Body of pancreas (tissue), 4 donors: ENCODE results near the gene ASF1B. TPM values are rescaled to one million over a fixed set of nuclear protein-coding genes. Genes with fewer than 3 reads are reported as not detected.

Source experiments
- ATAC-seq: fragments of 150-250 bp; one replicate; pipeline ENCODE4 v1.9.1; 2016
- DNase-seq, 4 donors: peaks; one replicate each; pipeline ENCODE4 v3.0.0-alpha.2; 2019
- H3K27ac ChIP-seq, 4 donors: fragments of 200-600 bp; sonication (generic); 1 replicate in 3 of 4; 2 replicates in 1 of 4; pipeline versions ENCODE4 v1.5.1 to v1.6.1; 2016 to 2019; ENCODE audit warnings: mild to moderate bottlenecking in 1 of 4, mixed read lengths in 1 of 4, moderate library complexity in 1 of 4
- H3K27me3 ChIP-seq, 2 donors: fragments of 200-600 bp; sonication (generic); one replicate each; pipeline ENCODE4 v1.6.0; 2016; ENCODE audit warnings: mild to moderate bottlenecking in 1 of 2
- H3K36me3 ChIP-seq, 2 donors: fragments of 200-600 bp; sonication (generic); replicated peaks in 1 of 2; 2 replicates each; pipeline ENCODE4 v1.5.1; 2016; ENCODE audit warnings: low read depth in 2 of 2; ENCODE audit not compliant: insufficient read depth in 1 of 2
- H3K4me1 ChIP-seq: fragments of 200-600 bp; sonication (generic); one replicate; pipeline ENCODE4 v1.6.0; 2016
- H3K4me3 ChIP-seq, 2 donors: fragments of 200-600 bp; sonication (generic); 1 replicate in 1 of 2; 2 replicates in 1 of 2; pipeline ENCODE4 v1.5.1; 2016 to 2019
- H3K9me3 ChIP-seq, 3 donors: fragments of 200-600 bp; sonication (generic); 1 replicate in 2 of 3; 2 replicates in 1 of 3; pipeline ENCODE4 v1.5.1; 2016
- POLR2A ChIP-seq, 3 donors: fragments of 450-650 bp; IDR thresholded peaks; one replicate each; pipeline ENCODE4 v1.6.1; 2016; ENCODE audit warnings: antibody characterized with exemption in 3 of 3, mild to moderate bottlenecking in 2 of 3
- WGBS, 2 donors: methylation state at CpG; one replicate each; pipeline ENCODE4 v1.1.5; 2017; 5-methylcytosine and 5-hydroxymethylcytosine counted together
- intact Hi-C: fragments of 100-400 bp; cut with DNase I; formaldehyde crosslinking; loops from one replicate; pipeline ENCODE4 v1.15.1; 2023
- total RNA-seq, 2 donors: library from RNA; depleted of rRNA; stranded (reverse); fragments of >200 nt; gene quantifications; one replicate each; pipeline ENCODE4 v1.1.0, GENCODE V29; 2016
- TF ChIP-seq, protein P1 (sequence below), 7 experiments: fragments of 450-650 bp in 4 of 7; fragments of 200-600 bp in 3 of 7; sonication (generic) in 3 of 7; IDR thresholded peaks; one replicate each; pipeline ENCODE4 v1.5.1; 2016 to 2019; ENCODE audit warnings: antibody characterized with exemption in 7 of 7

ASF1B gene
- total RNA-seq, 2 donors from 2014 or later: 0.26 to 1.6 TPM

GRCh38 chr19:14080887-14081796 is 55.2 kb downstream of the ASF1B start:
- intact Hi-C loops: loop anchor here (10.0 kb wide), 1 partner anchor 54 kb away; the partner anchor contains the start of gene ASF1B
- Histone ChIP-seq H3K4me3 (peak overlapping the region; percentile 63 to 70), H3K27me3 (no peaks in the 10 kb centered on the region), H3K4me1 (peaks cover 36% of the 10 kb centered on the region), H3K27ac (peak overlapping the region; percentile 79 to 96 (median 93)), H3K9me3 (no peaks in the 10 kb centered on the region), H3K36me3 (no peaks in the 10 kb centered on the region)
- peak; percentile 99 to 100 (median 99) for DNase-seq
- ATAC-seq: peak; percentile 95
- TF ChIP-seq POLR2A (IDR thresholded peaks at IDR 0.05): peak; percentile 66 to 96 (median 94)
- TF ChIP-seq, protein P1, sequence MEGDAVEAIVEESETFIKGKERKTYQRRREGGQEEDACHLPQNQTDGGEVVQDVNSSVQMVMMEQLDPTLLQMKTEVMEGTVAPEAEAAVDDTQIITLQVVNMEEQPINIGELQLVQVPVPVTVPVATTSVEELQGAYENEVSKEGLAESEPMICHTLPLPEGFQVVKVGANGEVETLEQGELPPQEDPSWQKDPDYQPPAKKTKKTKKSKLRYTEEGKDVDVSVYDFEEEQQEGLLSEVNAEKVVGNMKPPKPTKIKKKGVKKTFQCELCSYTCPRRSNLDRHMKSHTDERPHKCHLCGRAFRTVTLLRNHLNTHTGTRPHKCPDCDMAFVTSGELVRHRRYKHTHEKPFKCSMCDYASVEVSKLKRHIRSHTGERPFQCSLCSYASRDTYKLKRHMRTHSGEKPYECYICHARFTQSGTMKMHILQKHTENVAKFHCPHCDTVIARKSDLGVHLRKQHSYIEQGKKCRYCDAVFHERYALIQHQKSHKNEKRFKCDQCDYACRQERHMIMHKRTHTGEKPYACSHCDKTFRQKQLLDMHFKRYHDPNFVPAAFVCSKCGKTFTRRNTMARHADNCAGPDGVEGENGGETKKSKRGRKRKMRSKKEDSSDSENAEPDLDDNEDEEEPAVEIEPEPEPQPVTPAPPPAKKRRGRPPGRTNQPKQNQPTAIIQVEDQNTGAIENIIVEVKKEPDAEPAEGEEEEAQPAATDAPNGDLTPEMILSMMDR (IDR thresholded peaks at IDR 0.05): peak in 1 of 7 experiments; percentile 16
- 0 to 1% methylated on average over 33 to 50 of the region's 50 CpGs for WGBS, 2 donors

DNA sequence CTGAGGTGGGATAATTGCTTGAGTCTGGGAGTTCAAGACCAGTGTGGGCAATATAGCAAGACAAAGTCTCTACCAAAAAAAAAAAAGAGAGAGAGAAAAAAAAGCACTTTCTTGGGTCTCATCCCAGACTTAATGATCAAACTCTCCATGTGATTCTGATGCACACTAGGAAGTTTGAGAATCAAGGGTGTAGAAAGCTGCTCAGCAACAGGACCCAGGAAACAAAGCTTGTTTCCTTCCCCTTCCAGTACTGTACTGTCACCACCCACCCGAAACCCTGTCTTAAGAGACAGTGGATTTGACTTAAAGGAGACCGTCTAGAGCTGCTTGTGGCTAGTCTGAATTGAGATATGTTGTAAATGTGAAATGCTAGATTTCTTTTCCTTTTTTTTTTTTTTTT is 58.0 kb downstream of the ASF1B start:
- H3K27ac ChIP-seq: no peak overlapping the region
- H3K4me1 ChIP-seq: peaks cover 38% of the 10 kb centered on the region
- intact Hi-C loops: no loop called here
- WGBS, 2 donors: 52 to 78% methylated on average over 2 of the region's 2 CpGs
- no peak overlapping the region for H3K4me3 ChIP-seq
- no peak for DNase-seq
- no peaks in the 10 kb centered on the region for H3K27me3 ChIP-seq
- no peaks in the 10 kb centered on the region for H3K9me3 ChIP-seq
- no peak for ATAC-seq
- TF ChIP-seq POLR2A (IDR thresholded peaks at IDR 0.05): no peak
- TF ChIP-seq, protein P1 (IDR thresholded peaks at IDR 0.05): no peak
- H3K36me3 ChIP-seq: no peaks in the 10 kb centered on the region

- H3K36me3 ChIP-seq: no peaks in the 10 kb centered on the region
- no peak for ATAC-seq
These were observed 62.2 kb downstream of the ASF1B start for GRCh38 chr19:14073925-14074838.

GRCh38 chr19:14073261-14073924 is 63.0 kb downstream of the ASF1B start:
- ATAC-seq (peak; percentile 66), DNase-seq (peak; percentile 78 to 84 (median 81))
- H3K36me3 ChIP-seq: no peaks in the 10 kb centered on the region
- intact Hi-C loops: loop anchor here (5.0 kb wide), 1 partner anchor 191 kb away; no protein-coding TSS in a partner anchor
- peak overlapping the region; percentile 73 to 94 for H3K4me3 ChIP-seq
- TF ChIP-seq, protein P1 (IDR thresholded peaks at IDR 0.05): peak in 5 of 7 experiments; percentile 14 to 98 (median 81)
- peak; percentile 74 to 84 (median 80) for TF ChIP-seq POLR2A (IDR thresholded peaks at IDR 0.05)
- no peaks in the 10 kb centered on the region for H3K9me3 ChIP-seq
- H3K27me3 ChIP-seq: no peaks in the 10 kb centered on the region
- H3K27ac ChIP-seq: peak overlapping the region; percentile 85 to 97 (median 95)
- WGBS, 2 donors: 0% methylated on average over 5 to 79 of the region's 106 CpGs
- H3K4me1 ChIP-seq: peaks cover 35% of the 10 kb centered on the region

More at GRCh38 chr19:14073925-14074838, 62.2 kb downstream of the ASF1B start:
- Histone ChIP-seq H3K27me3 (no peaks in the 10 kb centered on the region), H3K4me3 (peak overlapping the region; percentile 20 to 94), H3K4me1 (peaks cover 35% of the 10 kb centered on the region), H3K27ac (peak overlapping the region; percentile 85 to 97 (median 95)), H3K9me3 (no peaks in the 10 kb centered on the region)
- intact Hi-C loops: loop anchor here (5.0 kb wide), 1 partner anchor 192 kb away; no protein-coding TSS in a partner anchor
- TF ChIP-seq, protein P1 (IDR thresholded peaks at IDR 0.05): peak in 2 of 7 experiments; percentile 3 to 31
- no peak for TF ChIP-seq POLR2A (IDR thresholded peaks at IDR 0.05)
- DNase-seq: peak in 2 of 4 donors; percentile 43 to 54
- 0 to 1% methylated on average over 17 to 44 of the region's 44 CpGs for WGBS, 2 donors
